ENCODE results near the gene CCDC198. TPM values are rescaled to one million over a fixed set of nuclear protein-coding genes. Genes with fewer than 3 reads are reported as not detected.

Gene CCDC198
- polyA plus RNA-seq, 1 donor from 2014 or later = not detected

GRCh38 chr14:57435923-57436322 is 57.7 kb downstream of the CCDC198 start:
- Histone ChIP-seq H3K9me2 (ENCODE audit: insufficient read depth, low read length) (no peaks in the 10 kb centered on the region), H3K27me3 (ENCODE audit: insufficient read depth, low read depth, low read length) (no peaks in the 10 kb centered on the region), H3K4me3 (ENCODE audit: low read length) (no peak overlapping the region), H3K9ac (ENCODE audit: low read length) (no peak overlapping the region), H2AFZ (ENCODE audit: low read depth, low read length) (no peak overlapping the region), H3K9me3 (ENCODE audit: low read length) (peaks cover 3% of the 10 kb centered on the region), H4K20me1 (ENCODE audit: insufficient read depth) (no peaks in the 10 kb centered on the region), H3K79me2 (replicated peaks; ENCODE audit: insufficient read depth, low read length) (no peaks in the 10 kb centered on the region), H3K4me2 (ENCODE audit: low read length) (no peak overlapping the region), H3K36me3 (ENCODE audit: insufficient read depth, low read length) (no peaks in the 10 kb centered on the region), H3K27ac (ENCODE audit: low read length) (no peak overlapping the region), H3F3A (ENCODE audit: insufficient read depth, low read length, poor library complexity, severe bottlenecking) (no peaks in the 10 kb centered on the region)
- no peak for TF ChIP-seq SMC3 (conservative IDR thresholded peaks at IDR 0.05; ENCODE audit: poor library complexity)
- TF ChIP-seq POLR2AphosphoS5 (IDR thresholded peaks at IDR 0.05) = no peak
- no peak for TF ChIP-seq EZH2 (IDR thresholded peaks at IDR 0.05; ENCODE audit: borderline replicate concordance, insufficient read depth, low read length, poor library complexity, severe bottlenecking)
- TF ChIP-seq EP300 (conservative IDR thresholded peaks at IDR 0.05; ENCODE audit: poor library complexity, severe bottlenecking) = no peak
- no peak for TF ChIP-seq TAF1 (IDR thresholded peaks at IDR 0.05; ENCODE audit: low read depth)

- no peaks in the 10 kb centered on the region for H3K36me3 ChIP-seq (ENCODE audit: insufficient read depth, low read length)
- H3K9me2 ChIP-seq (ENCODE audit: insufficient read depth, low read length) = no peaks in the 10 kb centered on the region
- no peaks in the 10 kb centered on the region for H3K79me2 ChIP-seq (replicated peaks; ENCODE audit: insufficient read depth, low read length)
- H4K20me1 ChIP-seq (ENCODE audit: insufficient read depth) = no peaks in the 10 kb centered on the region
- no peak overlapping the region for H3K9ac ChIP-seq (ENCODE audit: low read length)
- H2AFZ ChIP-seq (ENCODE audit: low read depth, low read length) = no peak overlapping the region
- H3K4me2 ChIP-seq (ENCODE audit: low read length) = no peak overlapping the region
- no peak overlapping the region for H3K4me3 ChIP-seq (ENCODE audit: low read length)
- TF ChIP-seq RAD21 (conservative IDR thresholded peaks at IDR 0.05) (no peak), TAF1 (IDR thresholded peaks at IDR 0.05; ENCODE audit: low read depth) (no peak), POLR2AphosphoS5 (IDR thresholded peaks at IDR 0.05) (no peak), EZH2 (IDR thresholded peaks at IDR 0.05; ENCODE audit: borderline replicate concordance, insufficient read depth, low read length, poor library complexity, severe bottlenecking) (no peak), MXI1 (conservative IDR thresholded peaks at IDR 0.05; ENCODE audit: poor library complexity, severe bottlenecking) (no peak), EP300 (conservative IDR thresholded peaks at IDR 0.05; ENCODE audit: poor library complexity, severe bottlenecking) (no peak), REST (IDR thresholded peaks at IDR 0.05; ENCODE audit: borderline replicate concordance) (no peak), SMC3 (conservative IDR thresholded peaks at IDR 0.05; ENCODE audit: poor library complexity) (no peak), CTCF (IDR thresholded peaks at IDR 0.05; ENCODE audit: poor library complexity, severe bottlenecking) (no peak)
- no peaks in the 10 kb centered on the region for H3K9me3 ChIP-seq (ENCODE audit: low read length)
- no peak overlapping the region for H3K27ac ChIP-seq (ENCODE audit: low read length)
- H3F3A ChIP-seq (ENCODE audit: insufficient read depth, low read length, poor library complexity, severe bottlenecking) = no peaks in the 10 kb centered on the region
- H3K27me3 ChIP-seq (ENCODE audit: insufficient read depth, low read depth, low read length) = no peaks in the 10 kb centered on the region
These were observed 72.7 kb downstream of the CCDC198 start for GRCh38 chr14:57420986-57421385.
